ENCODE results near the gene GRID2IP.

- TF ChIP-seq SP1 (IDR thresholded peaks at IDR 0.05), result no peak
- TF ChIP-seq HDGF (IDR thresholded peaks at IDR 0.05; ENCODE audit: borderline replicate concordance), result no peak
- no peak for TF ChIP-seq FOXM1 (IDR thresholded peaks at IDR 0.05; ENCODE audit: borderline replicate concordance)
- TF ChIP-seq ARNT (IDR thresholded peaks at IDR 0.05), result no peak
- TF ChIP-seq L3MBTL2 (conservative IDR thresholded peaks at IDR 0.05), result no peak
- no peak for TF ChIP-seq NFRKB (IDR thresholded peaks at IDR 0.05)
Observed at GRCh38 chr7:6508539-6508938, 42.7 kb downstream of the GRID2IP start.

Measured in HEK293T (cell line).